ENCODE measurements around the gene UPK3A.
"Not testable (repeated sequence)": the region's sequence is repeated elsewhere in the genome, so short reads cannot be mapped to it uniquely, and the experiment has no call there.

The UPK3A gene

GRCh38 chr22:45320357-45320976 is 35.7 kb downstream of the UPK3A start:
- no peak for TF ChIP-seq CTCF (IDR thresholded peaks at IDR 0.05)
- H3K9me3 ChIP-seq, result no peaks in the 10 kb centered on the region
- no peak overlapping the region for H3K4me3 ChIP-seq (ENCODE audit: low read depth in 1 of 2, low read length in 1 of 2)
- H3K27ac ChIP-seq, result no peak overlapping the region
- H3K4me1 ChIP-seq (ENCODE audit: control insufficient read depth in 1 of 2, insufficient read depth in 1 of 2, low read depth in 1 of 2, low read length in 1 of 2), result peaks cover 29 to 34% of the 10 kb centered on the region in 2 experiments
- H3K36me3 ChIP-seq, result peaks cover 23% of the 10 kb centered on the region
- H3K27me3 ChIP-seq, result no peaks in the 10 kb centered on the region

GRCh38 chr22:45321827-45322226 is 37.1 kb downstream of the UPK3A start:
- TF ChIP-seq CTCF (IDR thresholded peaks at IDR 0.05), result no peak

GRCh38 chr22:45322873-45323525 is 38.2 kb downstream of the UPK3A start:
- H3K4me3 ChIP-seq (ENCODE audit: low read depth in 1 of 2, low read length in 1 of 2), result no peak overlapping the region
- H3K27me3 ChIP-seq, result no peaks in the 10 kb centered on the region
- no peak for TF ChIP-seq CTCF (IDR thresholded peaks at IDR 0.05)
- peaks cover 30% of the 10 kb centered on the region for H3K36me3 ChIP-seq
- no peak overlapping the region for H3K27ac ChIP-seq
- no peaks in the 10 kb centered on the region for H3K9me3 ChIP-seq
- peaks cover 18 to 21% of the 10 kb centered on the region in 2 experiments for H3K4me1 ChIP-seq (ENCODE audit: control insufficient read depth in 1 of 2, insufficient read depth in 1 of 2, low read depth in 1 of 2, low read length in 1 of 2)

More at GRCh38 chr22:45321827-45322226, 37.1 kb downstream of the UPK3A start:
- H3K4me1 ChIP-seq (ENCODE audit: control insufficient read depth in 1 of 2, insufficient read depth in 1 of 2, low read depth in 1 of 2, low read length in 1 of 2), result peaks cover 29 to 33% of the 10 kb centered on the region in 2 experiments
- peaks cover 23% of the 10 kb centered on the region for H3K36me3 ChIP-seq
- no peak overlapping the region for H3K4me3 ChIP-seq (ENCODE audit: low read depth in 1 of 2, low read length in 1 of 2)
- no peaks in the 10 kb centered on the region for H3K27me3 ChIP-seq
- H3K27ac ChIP-seq, result no peak overlapping the region
- H3K9me3 ChIP-seq, result no peaks in the 10 kb centered on the region

- peaks cover 11 to 15% of the 10 kb centered on the region in 2 experiments for H3K4me1 ChIP-seq (ENCODE audit: control insufficient read depth in 1 of 2, insufficient read depth in 1 of 2, low read depth in 1 of 2, low read length in 1 of 2)
- TF ChIP-seq CTCF (IDR thresholded peaks at IDR 0.05), result no peak
- H3K27me3 ChIP-seq, result no peaks in the 10 kb centered on the region
- no peak overlapping the region for H3K4me3 ChIP-seq (ENCODE audit: low read depth in 1 of 2, low read length in 1 of 2)
- H3K36me3 ChIP-seq, result peaks cover 34% of the 10 kb centered on the region
- no peaks in the 10 kb centered on the region for H3K9me3 ChIP-seq
- H3K27ac ChIP-seq, result no peak overlapping the region
Observed at GRCh38 chr22:45323695-45324094, 38.9 kb downstream of the UPK3A start.

GRCh38 chr22:45324311-45324711 is 39.6 kb downstream of the UPK3A start:
- H3K4me3 ChIP-seq (ENCODE audit: low read depth in 1 of 2, low read length in 1 of 2), result no peak overlapping the region
- peaks cover 5 to 8% of the 10 kb centered on the region in 2 experiments for H3K4me1 ChIP-seq (ENCODE audit: control insufficient read depth in 1 of 2, insufficient read depth in 1 of 2, low read depth in 1 of 2, low read length in 1 of 2)
- no peak for TF ChIP-seq CTCF (IDR thresholded peaks at IDR 0.05)
- no peaks in the 10 kb centered on the region for H3K9me3 ChIP-seq
- peaks cover 40% of the 10 kb centered on the region for H3K36me3 ChIP-seq
- H3K27me3 ChIP-seq, result no peaks in the 10 kb centered on the region
- no peak overlapping the region for H3K27ac ChIP-seq

GRCh38 chr22:45328261-45328660 is 43.5 kb downstream of the UPK3A start:
- not testable (repeated sequence) for H3K4me3 ChIP-seq (ENCODE audit: low read depth in 1 of 2, low read length in 1 of 2); H3K9me3 ChIP-seq; H3K27ac ChIP-seq; H3K27me3 ChIP-seq; H3K4me1 ChIP-seq (ENCODE audit: control insufficient read depth in 1 of 2, insufficient read depth in 1 of 2, low read depth in 1 of 2, low read length in 1 of 2)
- peaks cover 67% of the 10 kb centered on the region for H3K36me3 ChIP-seq
